SK-N-SH treated with all-trans-retinoic acid at 6 μM for 48 hours (cell line): Measurements from ENCODE around the gene PITPNC1.
"Not testable (repeated sequence)": the region's sequence is repeated elsewhere in the genome, so short reads cannot be mapped to it uniquely, and the experiment has no call there.

ENCODE experiments used
- ATAC-seq: fragments of 200-7000 bp; cut with Tn5 transposase; 3 replicates; pipeline ENCODE4 v1.9.1; 2020; ENCODE audit warnings: mild to moderate bottlenecking, moderate library complexity
- BACH2 ChIP-seq: fragments of 250-450 bp; sonication (Bioruptor Pico); IDR thresholded peaks from 2 replicates; pipeline ENCODE4 v1.9.0; 2021; ENCODE audit warnings: mild to moderate bottlenecking, borderline replicate concordance
- CREB5 ChIP-seq: fragments of 250-450 bp; sonication (Bioruptor Pico); IDR thresholded peaks from 2 replicates; pipeline ENCODE4 v1.5.1; 2020; ENCODE audit warnings: low read depth, mild to moderate bottlenecking, moderate library complexity
- CSDC2 ChIP-seq: fragments of 250-450 bp; sonication (Bioruptor Pico); IDR thresholded peaks from 2 replicates; pipeline ENCODE4 v1.5.0; 2020; ENCODE audit warnings: mild to moderate bottlenecking, moderate library complexity
- ESRRG ChIP-seq: fragments of 250-450 bp; sonication (Bioruptor Pico); IDR thresholded peaks from 2 replicates; pipeline ENCODE4 v1.6.1; 2021; ENCODE audit warnings: mild to moderate bottlenecking
- GLIS3 ChIP-seq: fragments of 250-450 bp; sonication (Bioruptor Pico); IDR thresholded peaks from 2 replicates; pipeline ENCODE4 v1.5.0; 2020; ENCODE audit warnings: mild to moderate bottlenecking, moderate library complexity
- ISL1 ChIP-seq: fragments of 250-450 bp; sonication (Bioruptor Pico); IDR thresholded peaks from 2 replicates; pipeline ENCODE4 v2.1.2; 2022; ENCODE audit warnings: mild to moderate bottlenecking, moderate library complexity
- OSR1 ChIP-seq: fragments of 250-450 bp; sonication (Bioruptor Pico); IDR thresholded peaks from 2 replicates; pipeline ENCODE4 v1.8.0; 2022; ENCODE audit warnings: moderate library complexity, mild to moderate bottlenecking, inconsistent platforms
- PATZ1 ChIP-seq: fragments of 250-450 bp; sonication (Bioruptor Pico); IDR thresholded peaks from 2 replicates; pipeline ENCODE4 v1.8.0; 2020; ENCODE audit warnings: mild to moderate bottlenecking, moderate library complexity, borderline replicate concordance
- POU6F1 ChIP-seq: fragments of 250-450 bp; sonication (Bioruptor Pico); IDR thresholded peaks from 2 replicates; pipeline ENCODE4 v1.8.0; 2021; ENCODE audit warnings: low read depth, mild to moderate bottlenecking, moderate library complexity, borderline replicate concordance
- PPARA ChIP-seq: fragments of 250-450 bp; sonication (Bioruptor Pico); IDR thresholded peaks from 2 replicates; pipeline ENCODE4 v1.5.0; 2020; ENCODE audit warnings: mild to moderate bottlenecking, borderline replicate concordance
- RARB ChIP-seq: fragments of 250-450 bp; sonication (Bioruptor Pico); IDR thresholded peaks from 2 replicates; pipeline ENCODE4 v1.8.0; 2021; ENCODE audit warnings: mild to moderate bottlenecking, moderate library complexity
- SNAI2 ChIP-seq: fragments of 250-450 bp; sonication (Bioruptor Pico); IDR thresholded peaks from 2 replicates; pipeline ENCODE4 v1.5.0; 2020; ENCODE audit warnings: mild to moderate bottlenecking, moderate library complexity
- TCF4 ChIP-seq: fragments of 250-450 bp; sonication (Bioruptor Pico); IDR thresholded peaks from 2 replicates; pipeline ENCODE4 v1.8.0; 2021; ENCODE audit warnings: mild to moderate bottlenecking, moderate library complexity, borderline replicate concordance
- TOX ChIP-seq: fragments of 250-450 bp; sonication (Bioruptor Pico); IDR thresholded peaks from 2 replicates; pipeline ENCODE4 v1.8.0; 2021; ENCODE audit warnings: mild to moderate bottlenecking, moderate library complexity, borderline replicate concordance
- TSHZ2 ChIP-seq: fragments of 250-450 bp; sonication (Bioruptor Pico); IDR thresholded peaks from 2 replicates; pipeline ENCODE4 v1.5.0; 2020; ENCODE audit warnings: mild to moderate bottlenecking, moderate library complexity
- ZC3H10 ChIP-seq: fragments of 250-450 bp; sonication (Bioruptor Pico); IDR thresholded peaks from 2 replicates; pipeline ENCODE4 v1.5.1; 2021; ENCODE audit warnings: mild to moderate bottlenecking, moderate library complexity
- ZFP3 ChIP-seq: fragments of 250-450 bp; sonication (Bioruptor Pico); IDR thresholded peaks from 2 replicates; pipeline ENCODE4 v1.5.0; 2020; ENCODE audit warnings: mild to moderate bottlenecking, moderate library complexity
- ZFP30 ChIP-seq: fragments of 450-650 bp; formaldehyde crosslinking; IDR thresholded peaks from 2 replicates; pipeline ENCODE4 v1.5.0; 2022; ENCODE audit warnings: mild to moderate bottlenecking, moderate library complexity
- ZNF565 ChIP-seq: fragments of 450-650 bp; formaldehyde crosslinking; conservative IDR thresholded peaks from 2 replicates; pipeline ENCODE4 v1.5.0; 2020; ENCODE audit warnings: low read depth, mild to moderate bottlenecking, moderate library complexity
- ZNF70 ChIP-seq: fragments of 450-650 bp; formaldehyde crosslinking; IDR thresholded peaks from 2 replicates; pipeline ENCODE4 v1.5.0; 2020; ENCODE audit warnings: mild to moderate bottlenecking, moderate library complexity
- ZNF8 ChIP-seq: fragments of 450-650 bp; formaldehyde crosslinking; IDR thresholded peaks from 2 replicates; pipeline ENCODE4 v1.5.0; 2020; ENCODE audit warnings: mild to moderate bottlenecking, moderate library complexity

Gene PITPNC1

GRCh38 chr17:67493812-67494211 lies 116.7 kb downstream of the PITPNC1 start:
- TF ChIP-seq ZFP3 (CRISPR knock-in tag) (no peak), ZNF70 (CRISPR knock-in tag) (no peak), BACH2 (CRISPR knock-in tag) (no peak), TCF4 (no peak), PATZ1 (CRISPR knock-in tag) (no peak)
- ATAC-seq: no peak

GRCh38 chr17:67495534-67495933 lies 118.5 kb downstream of the PITPNC1 start:
- ATAC-seq: not testable (repeated sequence)

GRCh38 chr17:67496286-67496685 lies 119.2 kb downstream of the PITPNC1 start:
- TF ChIP-seq BACH2 (CRISPR knock-in tag) (no peak), ZNF565 (no peak), PPARA (CRISPR knock-in tag) (no peak), ISL1 (CRISPR knock-in tag) (no peak), TCF4 (no peak), ZNF8 (CRISPR knock-in tag) (no peak), SNAI2 (no peak), PATZ1 (CRISPR knock-in tag) (no peak), RARB (CRISPR knock-in tag) (no peak), TSHZ2 (CRISPR knock-in tag) (no peak), ZFP3 (CRISPR knock-in tag) (no peak), ESRRG (CRISPR knock-in tag) (no peak), CREB5 (CRISPR knock-in tag) (no peak)
- no peak for ATAC-seq

GRCh38 chr17:67499685-67500084 lies 122.6 kb downstream of the PITPNC1 start:
- no peak for ATAC-seq
- TF ChIP-seq PATZ1 (CRISPR knock-in tag) (no peak), CSDC2 (CRISPR knock-in tag) (no peak), TCF4 (no peak), ISL1 (CRISPR knock-in tag) (no peak), TOX (CRISPR knock-in tag) (no peak), POU6F1 (CRISPR knock-in tag) (no peak), ZNF8 (CRISPR knock-in tag) (no peak), OSR1 (no peak), ZNF70 (CRISPR knock-in tag) (no peak), ESRRG (CRISPR knock-in tag) (no peak), TSHZ2 (CRISPR knock-in tag) (no peak), SNAI2 (no peak), BACH2 (CRISPR knock-in tag) (no peak), ZC3H10 (CRISPR knock-in tag) (no peak), ZFP3 (CRISPR knock-in tag) (no peak), PPARA (CRISPR knock-in tag) (no peak), ZFP30 (CRISPR knock-in tag) (no peak), GLIS3 (CRISPR knock-in tag) (no peak), RARB (CRISPR knock-in tag) (no peak)
